Renal pelvis (tissue), 12 donors: ENCODE measurements around the gene PDSS1. TPM values are rescaled to one million over a fixed set of nuclear protein-coding genes. Genes with fewer than 3 reads are reported as not detected.
A peak's percentile ranks its signal among the peaks of the same experiment; 100 is the strongest.
"Not testable (repeated sequence)": the region's sequence is repeated elsewhere in the genome, so short reads cannot be mapped to it uniquely, and the experiment has no call there.

Experiments used
- DNase-seq: peaks from one replicate; pipeline ENCODE4 v3.0.0-alpha.2; 2013
- long read RNA-seq, 16 experiments: transcript quantifications; one replicate each; lab custom pipeline, GENCODE V29; 2026
- polyA plus RNA-seq, 3 donors: library from polyadenylated mRNA; unstranded; fragments of 120-200 nt; gene quantifications; one replicate each; pipeline ENCODE4 v1.2.1, GENCODE V29; 2013; ENCODE audit not compliant: insufficient read length in 3 of 3

PDSS1 gene
- 10 to 100 TPM; 10.1 to 15.3 (median 14.8) TPM for polyA plus RNA-seq
- long read RNA-seq, donor 1, partial matches to known transcripts, result 0 of 3 reads
- long read RNA-seq, donor 1, other reads (novel, unspliced or antisense), result 0 of 3 reads
- long read RNA-seq, donor 2, partial matches to known transcripts, result 33 of 48 reads
- long read RNA-seq, donor 2, other reads (novel, unspliced or antisense), result 14 of 48 reads
- long read RNA-seq, donor 3, partial matches to known transcripts, result 0 of 2 reads
- long read RNA-seq, donor 3, other reads (novel, unspliced or antisense), result 0 of 2 reads
- long read RNA-seq, donor 4, partial matches to known transcripts, result 6 of 7 reads
- long read RNA-seq, donor 4, other reads (novel, unspliced or antisense), result 0 of 7 reads
- long read RNA-seq, donor 5, partial matches to known transcripts, result 0 of 3 reads
- long read RNA-seq, donor 5, other reads (novel, unspliced or antisense), result 0 of 3 reads
- long read RNA-seq, donor 6, transcript PDSS1-201 (12 exons, 1,626 nt), result major isoform, 5 of 5 reads
- long read RNA-seq, donor 6, partial matches to known transcripts, result 0 of 5 reads
- long read RNA-seq, donor 6, other reads (novel, unspliced or antisense), result 0 of 5 reads
- long read RNA-seq, donor 7, partial matches to known transcripts, result 21 of 22 reads
- long read RNA-seq, donor 7, other reads (novel, unspliced or antisense), result 0 of 22 reads
- long read RNA-seq, donor 8, partial matches to known transcripts, result 0 of 1 reads
- long read RNA-seq, donor 8, other reads (novel, unspliced or antisense), result 0 of 1 reads
- long read RNA-seq, donor 9, partial matches to known transcripts, result 5 of 14 reads
- long read RNA-seq, donor 9, other reads (novel, unspliced or antisense), result 5 of 14 reads
- long read RNA-seq, donor 10, partial matches to known transcripts, result 10 of 12 reads
- long read RNA-seq, donor 10, other reads (novel, unspliced or antisense), result 0 of 12 reads
- long read RNA-seq, donor 11, partial matches to known transcripts, result 5 of 6 reads
- long read RNA-seq, donor 11, other reads (novel, unspliced or antisense), result 0 of 6 reads
- long read RNA-seq, donor 12, partial matches to known transcripts, result 38 of 62 reads
- long read RNA-seq, donor 12, other reads (novel, unspliced or antisense), result 21 of 62 reads
- long read RNA-seq, donor 13, partial matches to known transcripts, result 5 of 6 reads
- long read RNA-seq, donor 13, other reads (novel, unspliced or antisense), result 0 of 6 reads
- long read RNA-seq, donor 14, result 0 reads
- long read RNA-seq, donor 15, partial matches to known transcripts, result 0 of 2 reads
- long read RNA-seq, donor 15, other reads (novel, unspliced or antisense), result 0 of 2 reads
- long read RNA-seq, donor 16, partial matches to known transcripts, result 5 of 6 reads
- long read RNA-seq, donor 16, other reads (novel, unspliced or antisense), result 0 of 6 reads

- peak; percentile 61 for DNase-seq
Observed at GRCh38 chr10:26697163-26697921, at the start of gene PDSS1. TSS of gene PDSS1 (plus strand) at chr10:26697701. CDS start at chr10:26697712, 11 bp downstream.

- DNase-seq, result not testable (repeated sequence)
Observed at GRCh38 chr10:26648245-26648636, 49.3 kb upstream of the PDSS1 start.

GRCh38 chr10:26650406-26650805, 47.1 kb upstream of the PDSS1 start:
- no peak for DNase-seq

- DNase-seq, result not testable (repeated sequence)
Observed at GRCh38 chr10:26651476-26651875, 46.0 kb upstream of the PDSS1 start.

GRCh38 chr10:26653004-26653403, 44.5 kb upstream of the PDSS1 start:
- DNase-seq, result no peak

GRCh38 chr10:26655746-26656145, 41.8 kb upstream of the PDSS1 start:
- no peak for DNase-seq

GRCh38 chr10:26662864-26663263, 34.6 kb upstream of the PDSS1 start:
- DNase-seq, result no peak

- DNase-seq, result no peak
Observed at GRCh38 chr10:26665080-26666048, 32.1 kb upstream of the PDSS1 start.

GRCh38 chr10:26675873-26676257, 21.6 kb upstream of the PDSS1 start:
- no peak for DNase-seq

- DNase-seq, result no peak
Observed at GRCh38 chr10:26679588-26679987, 17.9 kb upstream of the PDSS1 start.

GRCh38 chr10:26681076-26681475, 16.4 kb upstream of the PDSS1 start:
- no peak for DNase-seq

- DNase-seq, result not testable (repeated sequence)
Observed at GRCh38 chr10:26681971-26682370, 15.5 kb upstream of the PDSS1 start.

GRCh38 chr10:26682931-26683330, 14.6 kb upstream of the PDSS1 start:
- DNase-seq, result no peak

- DNase-seq, result peak; percentile 20
Observed at GRCh38 chr10:26684667-26685264, 12.7 kb upstream of the PDSS1 start.

GRCh38 chr10:26685441-26685840, 12.1 kb upstream of the PDSS1 start:
- DNase-seq, result no peak

- no peak for DNase-seq
Observed at GRCh38 chr10:26689399-26689798, 8.1 kb upstream of the PDSS1 start.

GRCh38 chr10:26690731-26691475, 6.6 kb upstream of the PDSS1 start:
- no peak for DNase-seq

- DNase-seq, result not testable (repeated sequence)
Observed at GRCh38 chr10:26694536-26694935, 3.0 kb upstream of the PDSS1 start.

- DNase-seq, result no peak
Observed at GRCh38 chr10:26696786-26697162, 727 bp upstream of the PDSS1 start.
